Effector memory CD4-positive, alpha-beta T cell (primary cell): ENCODE measurements around the gene ARHGEF37.

Experiments used
- DNase-seq, 3 donors: peaks; one replicate each; pipeline ENCODE4 v3.0.0-alpha.2; 2020
- H3K27ac ChIP-seq: 2 replicates; pipeline ENCODE4 v1.7.0; 2013; ENCODE audit warnings: mild to moderate bottlenecking, low read length, moderate library complexity; ENCODE audit not compliant: insufficient read depth, poor library complexity, severe bottlenecking
- H3K27me3 ChIP-seq: replicated peaks from 2 replicates; pipeline ENCODE4 v1.7.0; 2013; ENCODE audit warnings: mild to moderate bottlenecking, low read length; ENCODE audit not compliant: insufficient read depth, control insufficient read depth, poor library complexity, severe bottlenecking
- H3K36me3 ChIP-seq: 2 replicates; pipeline ENCODE4 v1.7.0; 2013; ENCODE audit warnings: mild to moderate bottlenecking, low read length, moderate library complexity; ENCODE audit not compliant: control insufficient read depth, insufficient read depth
- H3K4me1 ChIP-seq: 2 replicates; pipeline ENCODE4 v1.7.0; 2013; ENCODE audit warnings: low read length, mild to moderate bottlenecking; ENCODE audit not compliant: control insufficient read depth, insufficient read depth, poor library complexity, severe bottlenecking
- H3K4me3 ChIP-seq: 2 replicates; pipeline ENCODE4 v1.7.0; 2013; ENCODE audit warnings: low read length, low read depth, mild to moderate bottlenecking; ENCODE audit not compliant: insufficient read depth, poor library complexity, severe bottlenecking
- H3K9me3 ChIP-seq: 2 replicates; pipeline ENCODE4 v1.7.0; 2013; ENCODE audit warnings: mild to moderate bottlenecking, low read length, moderate library complexity; ENCODE audit not compliant: control insufficient read depth

Gene ARHGEF37

DNA sequence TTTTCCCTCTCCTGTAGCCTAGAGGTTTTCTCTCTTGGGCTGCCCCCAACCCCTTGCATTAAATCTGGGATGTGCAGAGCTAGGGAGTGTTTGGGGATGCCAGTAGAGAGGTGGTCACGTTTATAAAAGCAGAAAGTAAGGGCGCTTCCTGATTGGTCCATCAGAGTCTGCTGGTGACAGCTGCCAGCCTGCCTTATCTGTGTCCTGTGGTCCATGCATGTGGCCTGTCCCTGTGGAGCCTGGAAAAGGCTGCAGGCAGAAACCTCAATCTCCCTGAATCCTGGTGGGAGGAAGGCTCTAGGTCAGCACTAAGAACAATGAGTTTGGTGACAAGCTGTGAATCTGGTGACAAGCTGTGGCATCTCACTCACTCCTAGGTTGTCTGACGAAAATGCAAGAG, 42.2 kb downstream of the ARHGEF37 start:
- DNase-seq, result no peak
- Histone ChIP-seq H3K27ac (no peak overlapping the region), H3K36me3 (no peaks in the 10 kb centered on the region), H3K4me1 (no peaks in the 10 kb centered on the region), H3K27me3 (no peaks in the 10 kb centered on the region), H3K4me3 (no peak overlapping the region), H3K9me3 (no peaks in the 10 kb centered on the region)

DNA sequence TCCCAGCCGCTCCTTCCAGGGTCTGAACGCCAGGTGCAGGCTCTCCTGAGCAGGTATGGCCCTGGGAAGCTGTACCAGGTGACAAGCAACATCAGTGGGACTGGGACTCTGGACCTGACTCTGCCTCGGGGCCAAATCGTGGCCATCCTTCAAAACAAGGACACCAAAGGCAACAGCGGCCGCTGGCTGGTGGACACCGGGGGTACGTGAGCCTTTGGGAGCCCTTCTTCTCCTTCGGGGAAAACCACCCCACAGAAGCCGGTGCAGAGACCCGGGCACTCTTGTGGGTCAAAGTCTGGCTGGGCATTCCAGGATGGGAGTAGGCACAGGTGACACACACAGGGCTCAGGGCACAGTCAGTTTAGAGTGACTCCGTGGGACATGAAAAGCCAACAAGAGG, 45.8 kb downstream of the ARHGEF37 start:
- no peak for DNase-seq
- no peaks in the 10 kb centered on the region for H3K9me3 ChIP-seq
- H3K4me3 ChIP-seq, result no peak overlapping the region
- H3K27ac ChIP-seq, result no peak overlapping the region
- H3K4me1 ChIP-seq, result no peaks in the 10 kb centered on the region
- H3K36me3 ChIP-seq, result no peaks in the 10 kb centered on the region
- no peaks in the 10 kb centered on the region for H3K27me3 ChIP-seq

DNA sequence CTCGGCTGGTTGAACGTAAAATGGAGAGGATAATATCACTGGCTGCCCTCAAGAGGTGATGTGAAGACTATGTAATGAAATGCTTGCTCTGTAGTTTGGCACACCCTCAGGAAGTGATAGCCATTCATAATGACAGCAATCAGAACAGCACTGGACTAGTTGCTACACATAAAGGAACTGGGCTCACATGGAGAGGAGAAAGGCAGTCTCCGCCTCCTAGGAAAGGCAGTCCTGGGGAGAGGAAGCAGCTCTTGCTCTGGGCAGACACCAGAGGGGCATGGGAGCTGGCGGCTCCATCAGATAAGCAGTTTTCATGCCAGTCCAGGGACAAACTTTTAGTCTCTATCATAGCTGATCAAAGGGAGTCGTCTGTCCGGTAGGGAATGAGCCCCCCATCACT, 46.9 kb downstream of the ARHGEF37 start:
- H3K27me3 ChIP-seq, result no peaks in the 10 kb centered on the region
- no peaks in the 10 kb centered on the region for H3K9me3 ChIP-seq
- no peaks in the 10 kb centered on the region for H3K4me1 ChIP-seq
- H3K4me3 ChIP-seq, result no peak overlapping the region
- DNase-seq, result no peak
- H3K36me3 ChIP-seq, result no peaks in the 10 kb centered on the region
- H3K27ac ChIP-seq, result no peak overlapping the region

DNA sequence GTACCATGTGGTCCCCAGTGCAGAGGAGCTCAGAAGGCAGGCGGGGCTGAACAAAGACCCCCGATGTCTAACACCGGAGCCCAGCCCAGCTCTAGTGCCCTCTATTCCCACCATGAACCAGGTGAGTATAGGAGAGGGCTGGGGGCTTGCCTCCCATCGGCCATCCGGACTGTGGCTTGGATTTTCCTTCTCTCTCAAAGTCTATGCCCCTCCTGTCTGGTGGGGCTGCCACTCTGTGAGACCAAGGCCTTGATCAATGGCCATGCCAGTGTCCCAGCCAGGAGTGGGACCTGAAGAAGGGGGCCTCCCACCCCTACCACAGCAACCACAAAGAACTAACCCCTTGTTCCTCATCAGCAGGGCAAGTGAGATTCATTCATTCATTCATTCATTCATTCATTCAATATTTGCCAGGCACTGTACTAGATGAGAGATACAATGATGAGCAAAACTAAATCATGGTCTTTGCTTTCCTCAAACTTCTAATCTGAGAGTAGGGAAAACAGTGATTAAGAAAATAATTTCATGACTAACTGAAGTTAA, 47.6 kb downstream of the ARHGEF37 start:
- Histone ChIP-seq H3K27ac (no peak overlapping the region), H3K36me3 (no peaks in the 10 kb centered on the region), H3K4me3 (no peak overlapping the region), H3K4me1 (no peaks in the 10 kb centered on the region), H3K9me3 (no peaks in the 10 kb centered on the region), H3K27me3 (no peaks in the 10 kb centered on the region)
- no peak for DNase-seq

DNA sequence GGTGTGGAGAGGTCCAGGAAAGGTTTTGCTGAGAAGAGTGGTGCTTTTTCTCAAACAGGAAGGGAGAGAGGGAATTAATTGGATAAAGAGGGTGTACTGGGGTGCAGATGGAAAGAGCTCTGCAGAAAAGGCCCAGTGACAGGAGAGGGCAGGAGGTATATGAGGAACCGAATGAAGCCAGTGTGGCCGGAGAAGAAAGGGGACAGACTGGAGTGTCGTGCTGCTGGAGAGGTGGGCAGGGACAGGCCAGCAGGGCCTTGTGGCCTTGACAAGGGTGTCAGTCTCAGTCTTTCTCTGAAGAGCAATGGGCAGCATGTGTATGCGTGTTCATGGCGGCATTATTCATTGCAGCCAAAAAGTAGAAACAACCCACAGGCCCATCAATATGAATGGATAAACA, 48.1 kb downstream of the ARHGEF37 start:
- Histone ChIP-seq H3K4me3 (no peak overlapping the region), H3K27me3 (no peaks in the 10 kb centered on the region), H3K27ac (no peak overlapping the region), H3K36me3 (no peaks in the 10 kb centered on the region), H3K9me3 (no peaks in the 10 kb centered on the region), H3K4me1 (no peaks in the 10 kb centered on the region)
- DNase-seq, result no peak

DNA sequence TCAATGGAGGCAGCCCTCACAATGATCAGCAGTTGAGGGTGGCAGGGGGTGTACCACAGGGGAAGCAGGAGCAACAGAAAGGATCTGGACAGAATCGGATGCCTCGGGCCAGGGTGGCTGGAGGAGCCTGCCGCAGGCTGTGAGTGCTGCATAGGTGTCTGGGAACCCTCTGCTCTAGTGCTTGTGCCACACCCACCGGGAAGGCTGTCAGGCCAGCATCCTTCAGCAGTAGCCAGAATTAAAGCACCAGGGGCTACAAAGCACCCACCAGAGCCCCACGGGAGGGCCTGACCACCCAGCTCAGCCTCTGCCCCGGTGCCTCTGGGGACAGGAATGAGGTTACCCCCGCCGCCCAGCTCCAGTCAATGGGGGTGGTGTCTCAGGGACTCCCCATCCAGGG, 49.0 kb downstream of the ARHGEF37 start:
- Histone ChIP-seq H3K4me3 (no peak overlapping the region), H3K9me3 (no peaks in the 10 kb centered on the region), H3K4me1 (no peaks in the 10 kb centered on the region), H3K27me3 (no peaks in the 10 kb centered on the region), H3K36me3 (no peaks in the 10 kb centered on the region), H3K27ac (no peak overlapping the region)
- DNase-seq, result no peak

DNA sequence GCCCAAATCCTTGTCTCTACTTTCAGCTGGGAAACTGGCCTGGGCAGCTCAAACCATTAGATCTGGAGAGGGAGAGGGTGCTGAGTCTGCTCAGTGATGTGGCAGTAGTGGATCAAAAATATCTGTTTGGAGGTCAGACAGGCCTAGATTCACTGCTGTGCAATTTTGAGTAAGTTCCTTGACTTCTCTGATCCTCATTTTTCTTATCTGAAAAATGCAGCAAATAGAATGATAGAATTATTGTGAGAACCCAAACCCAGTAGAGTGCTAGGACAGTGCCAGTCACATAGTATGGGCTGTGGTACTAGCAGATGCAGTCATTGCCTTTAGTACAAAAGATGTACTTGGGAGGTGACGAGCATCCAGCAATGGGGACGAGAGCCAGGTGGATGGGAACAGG, 50.2 kb downstream of the ARHGEF37 start:
- Histone ChIP-seq H3K4me1 (no peaks in the 10 kb centered on the region), H3K4me3 (no peak overlapping the region), H3K36me3 (no peaks in the 10 kb centered on the region), H3K9me3 (no peaks in the 10 kb centered on the region), H3K27me3 (no peaks in the 10 kb centered on the region), H3K27ac (no peak overlapping the region)
- no peak for DNase-seq

DNA sequence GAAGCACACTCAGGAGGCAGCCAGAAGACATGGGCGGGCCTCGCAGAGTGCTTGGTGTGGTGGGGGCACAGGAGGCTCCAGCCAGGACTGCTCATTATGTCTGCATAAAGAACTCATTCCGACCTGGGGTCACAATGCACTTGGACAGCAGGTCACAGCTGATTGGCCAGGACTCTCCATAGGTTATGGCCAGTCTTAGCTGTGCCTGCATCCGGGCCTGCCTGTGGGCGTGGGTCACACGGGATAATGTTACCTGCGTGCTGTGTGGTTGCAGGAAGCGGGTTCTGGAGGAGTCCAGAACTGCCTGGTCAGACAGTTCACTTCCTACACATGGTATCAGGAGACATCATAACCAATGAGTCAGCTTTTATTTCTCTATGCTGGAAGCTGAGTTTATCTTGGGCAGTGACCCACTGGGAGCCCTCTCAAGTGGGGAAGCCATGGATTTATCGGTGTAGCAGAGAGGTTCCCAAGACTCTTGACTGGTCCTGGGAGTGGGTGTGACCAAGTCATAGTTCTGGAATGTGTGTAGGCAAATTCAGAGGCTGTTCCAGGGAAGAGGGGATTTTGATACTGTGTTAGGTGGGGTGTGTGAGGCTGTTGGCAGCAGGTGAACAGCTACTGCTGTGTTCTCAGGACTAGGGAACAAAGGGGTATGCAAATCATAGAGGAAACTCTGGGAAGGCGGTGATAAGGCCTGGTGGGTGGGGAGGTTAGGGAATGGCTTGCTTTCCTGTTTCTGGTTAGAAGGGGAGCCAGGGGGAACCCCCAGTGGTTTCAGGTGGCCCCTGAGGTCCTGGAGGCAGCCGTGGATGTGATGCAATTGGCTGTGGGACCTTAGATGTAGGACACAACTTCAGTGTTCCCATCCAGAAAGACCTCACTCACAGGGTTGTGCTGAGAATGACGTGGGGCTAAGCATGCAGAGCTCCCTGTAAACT, 51.3 kb downstream of the ARHGEF37 start:
- no peaks in the 10 kb centered on the region for H3K27me3 ChIP-seq
- H3K36me3 ChIP-seq, result no peaks in the 10 kb centered on the region
- H3K9me3 ChIP-seq, result no peaks in the 10 kb centered on the region
- H3K4me3 ChIP-seq, result no peak overlapping the region
- no peak for DNase-seq
- no peaks in the 10 kb centered on the region for H3K4me1 ChIP-seq
- H3K27ac ChIP-seq, result no peak overlapping the region

DNA sequence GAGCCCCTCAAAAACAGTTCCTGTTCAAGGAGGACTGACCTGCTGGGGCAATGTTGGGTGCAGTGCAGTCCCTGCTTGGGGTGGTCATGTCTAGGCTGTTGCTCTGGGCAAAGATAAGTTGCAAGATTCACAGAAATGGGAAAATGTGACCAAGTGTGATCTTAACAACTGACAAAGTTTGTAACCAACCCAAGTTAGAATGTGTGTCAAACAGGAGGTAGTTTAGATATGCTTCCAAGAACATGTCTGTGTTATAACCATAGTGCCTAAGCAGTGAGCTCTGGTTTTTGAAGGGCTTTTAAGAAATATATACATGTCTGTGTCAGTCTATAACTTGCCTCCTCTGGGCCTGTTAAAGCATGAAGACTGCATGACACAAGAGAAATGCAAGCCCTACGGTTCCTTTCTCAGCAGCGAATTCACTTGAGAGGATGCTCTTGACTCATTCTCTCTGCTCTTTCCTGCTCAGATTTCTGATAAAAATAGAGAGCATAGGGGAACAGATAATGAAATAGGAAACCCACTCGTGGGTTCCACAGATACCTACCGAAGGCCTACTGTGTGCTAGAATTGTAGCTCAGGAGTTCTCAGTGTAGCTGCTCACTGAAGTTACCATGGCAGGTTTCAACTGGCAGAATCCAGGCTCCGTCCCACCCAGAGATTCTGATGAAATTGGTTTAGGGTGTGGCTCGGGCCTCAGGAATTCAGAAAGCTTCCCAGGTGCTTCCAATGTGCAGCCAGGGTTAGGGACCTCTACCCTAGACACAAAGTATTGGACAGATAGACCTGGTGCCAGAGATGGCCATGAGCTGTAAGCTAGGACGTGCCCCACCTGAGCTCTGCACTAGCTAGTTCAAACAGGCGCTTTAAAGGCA, 52.4 kb downstream of the ARHGEF37 start:
- no peak overlapping the region for H3K4me3 ChIP-seq
- H3K9me3 ChIP-seq, result no peaks in the 10 kb centered on the region
- no peaks in the 10 kb centered on the region for H3K36me3 ChIP-seq
- no peak for DNase-seq
- no peaks in the 10 kb centered on the region for H3K27me3 ChIP-seq
- no peaks in the 10 kb centered on the region for H3K4me1 ChIP-seq
- H3K27ac ChIP-seq, result no peak overlapping the region

DNA sequence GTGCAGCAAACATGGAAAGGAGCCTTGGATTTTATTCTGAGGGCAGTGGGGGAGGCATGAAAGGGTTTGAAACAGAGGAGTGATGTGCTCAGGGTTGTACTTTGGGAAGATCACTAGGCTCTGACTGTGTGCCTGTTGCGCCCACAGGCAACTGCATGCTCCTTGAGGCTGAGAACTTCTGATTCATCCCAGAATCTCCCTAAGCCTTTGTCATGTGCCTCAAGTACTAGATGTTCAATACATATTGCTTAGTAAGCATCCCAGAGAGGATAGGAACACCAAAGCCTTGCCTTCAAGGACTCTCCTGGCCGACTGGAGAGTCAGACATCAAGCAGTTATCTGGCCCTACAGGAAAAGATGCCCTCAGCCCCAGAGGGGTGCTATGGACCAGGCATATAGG, 54.1 kb downstream of the ARHGEF37 start:
- no peaks in the 10 kb centered on the region for H3K36me3 ChIP-seq
- no peaks in the 10 kb centered on the region for H3K4me1 ChIP-seq
- H3K27me3 ChIP-seq, result no peaks in the 10 kb centered on the region
- H3K9me3 ChIP-seq, result no peaks in the 10 kb centered on the region
- no peak overlapping the region for H3K4me3 ChIP-seq
- no peak for DNase-seq
- no peak overlapping the region for H3K27ac ChIP-seq
